RCC 7860 (cell line): ENCODE data around the gene PTPRN2.
"Not testable (repeated sequence)": the region's sequence is repeated elsewhere in the genome, so short reads cannot be mapped to it uniquely, and the experiment has no call there.

Experiments used
- DNase-seq: peaks from one replicate; pipeline ENCODE4 v3.0.0-alpha.2; 2015; ENCODE audit warnings: low spot score
- FAIRE-seq: peaks from 2 replicates; lab custom pipeline; 2012; peaks lifted over from hg19 to GRCh38; lab: Jason Lieb, UNC

Gene PTPRN2

GRCh38 chr7:157983502-157984422 lies 603.9 kb downstream of the PTPRN2 start:
- no peak for FAIRE-seq
- no peak for DNase-seq

- no peak for FAIRE-seq
- no peak for DNase-seq
Observed at GRCh38 chr7:157981778-157982177, 605.8 kb downstream of the PTPRN2 start.

GRCh38 chr7:157980774-157981173 lies 606.8 kb downstream of the PTPRN2 start:
- DNase-seq = no peak
- FAIRE-seq = no peak

GRCh38 chr7:157980341-157980731 lies 607.3 kb downstream of the PTPRN2 start:
- not testable (repeated sequence) for FAIRE-seq, DNase-seq

- FAIRE-seq = no peak
Observed at GRCh38 chr7:157979636-157980340, 607.8 kb downstream of the PTPRN2 start.

GRCh38 chr7:157978766-157979165 lies 608.9 kb downstream of the PTPRN2 start:
- FAIRE-seq = no peak
- DNase-seq = no peak

More at GRCh38 chr7:157979636-157980340, 607.8 kb downstream of the PTPRN2 start:
- no peak for DNase-seq

- FAIRE-seq (no peak), DNase-seq (no peak)
Observed at GRCh38 chr7:157977717-157978496, 609.7 kb downstream of the PTPRN2 start.

GRCh38 chr7:157977306-157977705 lies 610.3 kb downstream of the PTPRN2 start:
- FAIRE-seq = no peak

GRCh38 chr7:157976406-157976805 lies 611.2 kb downstream of the PTPRN2 start:
- no peak for DNase-seq
- no peak for FAIRE-seq

More at GRCh38 chr7:157977306-157977705, 610.3 kb downstream of the PTPRN2 start:
- no peak for DNase-seq

GRCh38 chr7:157975401-157976372 lies 611.9 kb downstream of the PTPRN2 start:
- no peak for FAIRE-seq
- DNase-seq = no peak

- no peak for DNase-seq
- no peak for FAIRE-seq
Observed at GRCh38 chr7:157974678-157975230, 612.9 kb downstream of the PTPRN2 start.

GRCh38 chr7:157973971-157974677 lies 613.5 kb downstream of the PTPRN2 start:
- DNase-seq (no peak), FAIRE-seq (no peak)

- no peak for FAIRE-seq
- no peak for DNase-seq
Observed at GRCh38 chr7:157972914-157973313, 614.7 kb downstream of the PTPRN2 start.

- no peak for FAIRE-seq
Observed at GRCh38 chr7:157971501-157971900, 616.1 kb downstream of the PTPRN2 start.

GRCh38 chr7:157970744-157971143 lies 616.9 kb downstream of the PTPRN2 start:
- no peak for DNase-seq
- no peak for FAIRE-seq

More at GRCh38 chr7:157971501-157971900, 616.1 kb downstream of the PTPRN2 start:
- no peak for DNase-seq

- FAIRE-seq (no peak), DNase-seq (no peak)
Observed at GRCh38 chr7:157969995-157970394, 617.6 kb downstream of the PTPRN2 start.

GRCh38 chr7:157966490-157966889 lies 621.1 kb downstream of the PTPRN2 start:
- FAIRE-seq (no peak), DNase-seq (no peak)

- no peak for FAIRE-seq
- no peak for DNase-seq
Observed at GRCh38 chr7:157964521-157964920, 623.1 kb downstream of the PTPRN2 start.

GRCh38 chr7:157964016-157964415 lies 623.6 kb downstream of the PTPRN2 start:
- DNase-seq (no peak), FAIRE-seq (no peak)
